A204.1 (cell line): Measurements from ENCODE around the gene SLC25A36.
"Not testable (repeated sequence)": the region's sequence is repeated elsewhere in the genome, so short reads cannot be mapped to it uniquely, and the experiment has no call there.

ENCODE experiments used
- FAIRE-seq: peaks from 2 replicates; lab custom pipeline; 2012; peaks lifted over from hg19 to GRCh38; lab: Jason Lieb, UNC

Gene SLC25A36

DNA sequence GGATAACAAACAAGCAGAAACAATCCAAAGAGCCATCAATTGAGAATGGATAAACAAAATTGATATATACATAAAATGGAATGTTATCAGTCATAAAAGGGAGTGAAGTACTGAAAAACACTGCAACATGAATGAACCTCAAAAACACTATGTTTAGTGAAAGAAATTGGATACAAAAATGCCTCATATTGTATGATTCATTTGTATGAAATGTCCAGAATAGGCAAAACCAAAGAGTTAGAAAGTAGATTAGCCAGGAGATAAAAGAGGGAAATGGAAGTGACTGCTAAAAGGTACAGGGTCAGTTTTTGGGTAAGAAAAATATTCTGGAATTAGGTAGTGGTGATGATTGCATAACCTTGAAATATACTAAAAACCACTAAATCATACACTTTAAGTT, 9.8 kb upstream of the SLC25A36 start:
- no peak for FAIRE-seq

GRCh38 chr3:140933109-140933508, 8.5 kb upstream of the SLC25A36 start:
- no peak for FAIRE-seq

- no peak for FAIRE-seq
Measured at GRCh38 chr3:140933552-140933951, 8.1 kb upstream of the SLC25A36 start.

DNA sequence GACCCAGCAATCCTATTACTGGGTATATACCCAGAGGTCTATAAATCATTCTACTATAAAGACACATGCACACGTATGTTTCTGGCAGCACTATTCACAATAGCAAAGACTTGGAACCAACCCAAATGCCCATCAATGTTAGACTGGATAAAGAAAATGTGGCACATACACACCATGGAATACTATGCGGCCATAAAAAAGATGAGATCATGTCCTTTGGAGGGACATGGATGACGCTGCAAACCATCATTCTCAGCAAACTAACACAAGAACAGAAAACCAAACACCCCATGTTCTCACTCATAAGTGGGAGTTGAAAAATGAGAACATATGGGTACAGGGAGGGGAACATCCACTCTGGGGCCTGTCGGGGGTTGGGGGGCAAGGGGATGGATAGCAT, 2.3 kb upstream of the SLC25A36 start:
- not testable (repeated sequence) for FAIRE-seq

DNA sequence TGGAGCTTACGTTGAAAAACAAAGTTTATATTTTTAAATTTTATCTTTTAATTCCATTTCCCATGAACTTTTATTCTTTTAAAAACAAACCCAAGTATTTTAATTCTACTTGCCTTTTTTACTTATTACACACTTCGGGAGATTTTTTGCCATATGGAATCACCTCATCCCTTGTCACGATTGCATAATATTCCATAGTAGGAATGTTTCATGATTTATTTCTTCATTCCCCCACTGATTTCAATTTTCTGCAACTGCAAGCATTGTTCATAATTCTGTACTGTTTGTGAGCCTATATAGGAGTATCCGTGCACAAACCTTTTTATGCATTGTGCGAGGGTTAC, 574 bp upstream of the SLC25A36 start:
- no peak for FAIRE-seq

DNA sequence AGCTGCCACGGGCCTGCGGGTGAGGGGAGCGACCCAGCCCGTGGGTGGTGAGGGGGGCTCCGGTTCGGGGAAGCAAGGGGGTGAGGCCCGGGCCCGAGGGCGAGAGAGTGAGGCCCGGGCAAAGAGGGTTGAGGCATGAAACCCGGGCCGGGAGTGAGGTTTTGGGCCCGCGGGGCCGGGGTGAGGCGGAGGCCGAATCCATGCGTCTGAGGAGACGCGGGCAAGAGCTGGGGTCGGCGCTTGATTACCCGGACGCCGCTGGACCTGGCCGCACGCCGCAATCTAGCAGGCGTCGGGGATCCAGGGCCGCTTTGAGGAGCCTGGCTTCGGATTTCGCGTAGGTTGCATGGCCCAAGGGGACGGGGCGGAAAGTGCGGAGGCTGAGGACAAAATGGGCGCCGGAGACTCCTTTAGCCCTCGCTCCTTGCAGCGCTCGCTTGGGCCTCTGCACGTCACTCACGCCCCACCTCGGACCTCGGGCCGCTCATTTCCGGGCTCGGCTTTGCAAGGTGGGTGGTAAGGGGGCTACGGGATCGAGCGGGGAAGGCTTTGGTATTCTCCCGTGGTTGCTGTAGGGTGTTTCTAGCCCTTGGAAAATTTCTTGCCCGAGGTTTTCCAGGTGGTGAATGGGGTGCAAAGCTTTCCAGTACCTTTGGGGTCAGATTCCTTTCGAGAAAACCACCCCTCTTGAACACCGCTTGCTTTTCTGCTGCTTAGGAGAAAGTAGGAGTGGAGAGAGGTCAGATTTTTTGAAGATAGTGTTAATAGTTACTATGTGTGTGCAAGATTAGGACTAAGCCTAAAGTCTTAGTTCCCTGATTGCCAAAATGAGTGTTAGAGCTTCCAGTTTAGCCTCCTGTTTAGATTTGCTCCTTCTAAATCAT, 827 bp downstream of the SLC25A36 start:
- FAIRE-seq, result no peak

GRCh38 chr3:140943781-140944552, 2.3 kb downstream of the SLC25A36 start:
- FAIRE-seq, result no peak

- no peak for FAIRE-seq
Measured at GRCh38 chr3:140948460-140949249, 7.0 kb downstream of the SLC25A36 start.

DNA sequence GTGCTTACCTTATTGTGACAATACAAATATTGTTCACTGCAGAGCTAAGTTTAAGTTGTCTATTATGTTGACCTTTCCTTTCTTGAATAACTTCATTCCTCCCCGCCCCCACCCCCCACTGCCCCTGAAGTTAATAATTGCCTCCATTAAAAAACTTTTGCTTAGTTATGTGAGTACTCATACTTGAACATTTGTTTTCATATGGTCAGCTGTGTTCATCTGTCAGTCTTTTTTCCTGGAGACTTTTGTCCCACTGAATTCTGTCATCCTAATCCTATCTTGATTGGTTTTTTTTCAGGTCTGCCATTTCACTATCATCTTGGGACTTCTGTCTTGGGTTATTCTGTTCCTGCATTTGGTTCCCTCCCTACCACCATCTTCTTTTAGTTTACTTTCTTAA, 8.5 kb downstream of the SLC25A36 start:
- FAIRE-seq, result no peak

DNA sequence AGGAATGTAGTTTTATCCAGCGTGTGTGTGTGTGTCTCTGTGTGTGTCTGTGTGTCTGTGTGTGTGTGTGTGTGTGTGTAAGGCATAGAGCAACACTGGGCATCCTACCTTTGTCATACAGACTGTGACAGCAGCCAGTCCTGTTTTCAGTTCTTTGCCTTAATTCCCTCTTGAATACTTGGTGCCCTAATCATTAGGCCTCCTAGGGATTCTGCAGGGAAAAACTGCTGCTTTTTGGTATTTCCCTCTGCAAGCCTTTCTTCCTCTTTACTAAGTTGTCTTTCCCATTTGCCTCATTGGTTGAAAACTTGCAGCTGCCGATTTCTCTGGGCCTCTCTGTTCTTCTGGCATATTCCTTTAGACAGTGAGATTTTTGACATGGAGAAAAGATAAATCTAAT, 9.2 kb downstream of the SLC25A36 start:
- FAIRE-seq, result no peak

DNA sequence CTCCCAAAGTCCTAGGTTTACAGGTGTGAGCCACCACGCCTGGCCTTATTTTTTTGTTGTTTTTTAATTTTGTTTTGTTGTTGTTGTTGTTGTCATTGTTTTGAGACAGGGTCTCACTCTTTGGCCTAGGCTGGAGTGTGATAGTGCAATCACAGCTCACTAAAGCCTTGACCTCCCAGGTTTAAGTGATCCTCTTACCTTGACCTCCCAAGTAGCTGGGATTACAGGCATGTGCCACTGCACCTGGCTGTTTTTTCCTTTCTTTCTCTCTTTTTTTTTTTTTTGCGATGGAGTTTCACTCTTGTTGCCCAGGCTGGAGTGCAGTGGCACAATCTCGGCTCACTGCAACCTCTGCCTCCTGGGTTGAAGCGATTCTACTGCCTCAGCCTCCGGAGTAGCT, 10.1 kb downstream of the SLC25A36 start:
- not testable (repeated sequence) for FAIRE-seq

- FAIRE-seq, result no peak
Measured at GRCh38 chr3:140953028-140953960, 11.7 kb downstream of the SLC25A36 start.

- FAIRE-seq, result peak; percentile 81
Measured at GRCh38 chr3:140954576-140954975, 12.9 kb downstream of the SLC25A36 start.

DNA sequence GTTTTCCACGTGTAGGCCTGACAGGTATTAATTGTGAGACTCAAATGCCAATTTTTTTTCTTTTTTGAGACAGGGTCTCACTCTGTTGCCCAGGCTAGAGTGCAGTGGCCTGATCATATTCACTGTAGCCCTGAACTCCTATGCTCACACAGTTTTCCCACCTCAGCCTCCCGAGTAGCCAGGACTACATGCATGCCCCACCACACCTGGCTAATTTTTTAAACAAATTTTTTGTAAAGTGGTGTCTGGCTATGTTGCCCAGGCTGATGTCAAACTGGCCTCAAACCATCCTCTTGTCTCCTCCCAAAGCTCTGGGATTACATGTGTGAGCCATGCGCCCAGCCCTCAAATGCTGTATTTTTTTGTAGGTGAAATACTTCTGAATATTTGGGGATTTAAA, 14.0 kb downstream of the SLC25A36 start:
- FAIRE-seq, result no peak

DNA sequence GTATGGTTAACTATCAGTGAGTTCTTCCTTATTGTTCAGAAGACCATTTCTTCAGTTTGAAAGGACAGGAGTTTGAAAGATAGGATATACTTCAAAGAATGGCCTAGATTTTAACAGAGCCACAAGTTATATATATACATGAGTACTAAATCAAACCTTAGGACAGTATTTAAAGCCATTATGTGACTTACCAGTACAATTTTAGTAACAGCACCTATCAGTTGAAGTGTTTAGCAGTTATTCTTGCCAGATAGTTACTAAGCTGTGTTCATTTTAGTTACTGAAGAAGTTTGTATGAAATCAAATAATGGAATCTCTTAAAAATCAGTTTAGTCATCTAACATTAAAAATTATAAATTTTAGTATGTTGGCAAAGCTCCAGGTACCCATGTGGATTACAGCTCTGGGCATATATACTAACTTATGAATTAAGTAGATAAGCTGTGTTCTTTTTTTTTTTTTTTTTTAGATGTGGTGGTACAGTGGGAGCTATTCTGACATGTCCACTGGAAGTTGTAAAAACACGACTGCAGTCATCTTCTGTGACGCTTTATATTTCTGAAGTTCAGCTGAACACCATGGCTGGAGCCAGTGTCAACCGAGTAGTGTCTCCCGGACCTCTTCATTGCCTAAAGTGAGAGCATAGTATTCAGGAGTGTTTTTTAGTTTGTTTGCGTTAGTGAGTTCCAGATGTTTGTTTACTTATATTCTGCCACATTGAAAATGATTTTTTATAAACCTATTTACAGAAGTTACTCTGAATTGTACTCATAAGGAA, 14.6 kb downstream of the SLC25A36 start:
- FAIRE-seq, result no peak

DNA sequence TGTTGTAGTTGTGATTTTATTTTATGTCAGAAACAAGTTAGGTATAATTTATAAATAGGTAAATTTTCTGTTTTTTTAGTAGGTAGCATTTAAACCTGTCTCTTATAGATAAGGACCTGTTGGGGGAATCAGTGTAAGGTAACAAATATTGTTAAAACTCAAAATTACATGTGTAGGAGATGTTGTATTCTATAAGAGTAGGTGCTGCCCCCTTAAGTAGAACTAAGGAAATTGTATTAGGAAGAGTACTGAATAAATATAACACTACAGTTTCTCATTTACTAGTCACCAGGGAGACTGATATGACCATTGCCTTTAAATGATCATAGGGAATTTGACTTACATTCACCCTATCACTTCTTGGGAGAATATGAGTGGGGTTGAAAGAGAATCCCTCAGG, 31.2 kb downstream of the SLC25A36 start:
- peak; percentile 89 for FAIRE-seq

GRCh38 chr3:140974900-140975299, 33.3 kb downstream of the SLC25A36 start:
- no peak for FAIRE-seq

- no peak for FAIRE-seq
Measured at GRCh38 chr3:140980663-140981062, 39.0 kb downstream of the SLC25A36 start.

DNA sequence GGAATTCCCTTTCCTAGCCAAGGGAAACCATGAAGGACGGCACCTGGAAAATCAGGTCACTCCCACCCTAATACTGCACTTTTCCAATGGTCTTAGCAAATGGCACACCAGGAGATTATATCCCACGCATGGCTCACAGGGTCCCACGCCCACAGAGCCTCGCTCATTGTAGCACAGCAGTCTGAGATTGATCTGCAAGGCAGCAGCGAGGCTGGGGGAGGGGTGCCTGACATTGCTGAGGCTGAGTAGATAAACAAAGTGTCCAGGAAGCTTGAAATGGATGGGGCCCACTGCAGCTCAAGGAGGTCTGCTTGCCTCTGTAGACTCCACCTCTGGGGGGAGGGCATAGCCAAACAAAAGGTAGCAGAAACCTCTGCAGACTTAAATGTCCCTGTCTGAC, 46.2 kb downstream of the SLC25A36 start:
- not testable (repeated sequence) for FAIRE-seq

DNA sequence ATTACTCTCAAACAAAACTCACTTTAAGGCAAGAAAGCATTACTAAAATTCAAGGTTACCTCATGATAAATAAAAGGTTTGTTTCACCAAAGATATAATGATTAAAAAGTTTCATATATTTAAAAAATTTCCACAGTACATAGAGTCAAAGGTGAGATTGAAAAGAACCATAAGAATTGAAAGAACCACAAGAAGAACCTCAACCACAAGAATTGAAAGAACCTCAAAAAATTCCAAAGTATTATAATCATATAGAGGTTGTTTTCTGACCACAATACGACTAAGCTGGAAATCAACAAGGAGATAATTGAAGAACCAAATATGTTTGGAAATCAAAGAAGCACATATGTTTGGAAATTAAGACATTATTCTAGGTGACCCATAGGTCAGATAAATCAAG, 52.7 kb downstream of the SLC25A36 start:
- no peak for FAIRE-seq

- FAIRE-seq, result not testable (repeated sequence)
Measured at GRCh38 chr3:140994861-140995260, 53.2 kb downstream of the SLC25A36 start.
